ENCODE results near the gene ATAD3A.
"Not testable (repeated sequence)": the region's sequence is repeated elsewhere in the genome, so short reads cannot be mapped to it uniquely, and the experiment has no call there.

The ATAD3A gene

DNA sequence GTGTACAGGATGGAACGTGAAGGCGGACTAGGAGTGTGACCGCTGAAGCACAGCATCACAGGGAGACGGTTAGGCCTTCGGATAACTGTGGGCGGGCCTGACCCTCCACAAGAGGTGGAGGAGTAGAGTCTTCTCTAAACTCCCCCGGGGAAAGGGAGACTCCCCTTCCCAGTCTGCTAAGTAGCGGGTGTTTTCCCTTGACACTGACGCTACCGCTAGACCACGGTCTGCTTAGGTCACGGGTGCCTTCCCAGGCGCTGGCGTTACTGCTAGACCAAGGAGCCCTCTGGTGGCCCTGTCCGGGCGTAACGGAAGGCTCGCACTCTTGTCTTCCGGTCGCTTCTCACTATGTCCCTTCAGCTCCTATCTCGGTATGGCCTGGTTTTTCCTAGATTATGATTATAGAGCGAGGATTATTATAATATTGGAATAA is 6.6 kb upstream of the ATAD3A start:
- ATAC-seq, result peak; percentile 72

DNA sequence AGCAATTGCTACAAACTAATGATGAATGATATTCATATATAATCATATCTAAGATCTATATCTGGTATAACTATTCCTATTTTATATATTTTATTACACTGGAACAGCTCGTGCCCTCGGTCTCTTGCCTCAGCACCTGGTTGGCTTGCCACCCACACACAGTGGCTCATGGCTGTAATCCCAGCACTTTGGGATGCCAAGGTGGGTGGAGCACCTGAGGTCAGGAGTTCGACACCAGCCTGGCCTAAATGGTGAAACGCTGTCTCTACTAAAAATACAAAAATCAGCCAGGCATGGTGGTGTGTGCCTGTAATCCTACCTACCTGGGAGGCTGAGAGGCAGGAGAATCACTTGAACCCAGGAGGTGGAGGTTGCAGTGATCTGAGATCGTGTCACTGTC is 6.2 kb upstream of the ATAD3A start:
- ATAC-seq, result not testable (repeated sequence)

DNA sequence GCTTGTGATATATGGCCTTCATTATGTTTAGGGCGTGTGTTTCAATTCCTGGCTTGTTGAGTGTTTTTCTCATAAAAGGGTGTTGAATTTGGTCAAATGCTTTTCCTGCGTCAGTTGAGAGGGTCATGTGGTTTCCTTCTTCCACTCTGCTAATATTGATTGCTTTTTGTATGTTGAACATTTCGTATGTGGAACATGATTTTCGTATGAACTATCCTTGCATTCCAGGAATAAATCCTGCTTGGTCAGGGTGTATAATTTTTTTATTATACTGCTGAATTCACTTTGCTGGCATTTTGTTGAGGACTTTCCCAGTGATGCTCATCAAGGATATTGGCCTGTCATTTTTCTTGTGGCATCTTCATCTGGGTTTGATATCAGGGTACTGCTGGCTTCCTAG is 4.7 kb upstream of the ATAD3A start:
- no peak for TF ChIP-seq GLIS3 (CRISPR knock-in tag; IDR thresholded peaks at IDR 0.05)
- no peak for TF ChIP-seq OSR1 (CRISPR knock-in tag; IDR thresholded peaks at IDR 0.05)
- no peak for TF ChIP-seq ESRRG (CRISPR knock-in tag; IDR thresholded peaks at IDR 0.05)

GRCh38 chr1:1508775-1509464 is 3.0 kb upstream of the ATAD3A start:
- ATAC-seq, result not testable (repeated sequence)

More for the DNA sequence above, 4.7 kb upstream of the ATAD3A start:
- ATAC-seq, result no peak

- ATAC-seq, result not testable (repeated sequence)
Observed at GRCh38 chr1:1509465-1509850, 2.5 kb upstream of the ATAD3A start.

- ATAC-seq, result 0 out of 3 replicates have a peak, but pooled peaks have one; percentile 4
- TF ChIP-seq ZNF70 (CRISPR knock-in tag; IDR thresholded peaks at IDR 0.05) (peak; percentile 86), ZFP30 (CRISPR knock-in tag; IDR thresholded peaks at IDR 0.05) (no peak)
Observed at GRCh38 chr1:1510912-1511532, 940 bp upstream of the ATAD3A start.

- peak; percentile 9 for ATAC-seq
Observed at GRCh38 chr1:1512425-1512824, 463 bp downstream of the ATAD3A start.

DNA sequence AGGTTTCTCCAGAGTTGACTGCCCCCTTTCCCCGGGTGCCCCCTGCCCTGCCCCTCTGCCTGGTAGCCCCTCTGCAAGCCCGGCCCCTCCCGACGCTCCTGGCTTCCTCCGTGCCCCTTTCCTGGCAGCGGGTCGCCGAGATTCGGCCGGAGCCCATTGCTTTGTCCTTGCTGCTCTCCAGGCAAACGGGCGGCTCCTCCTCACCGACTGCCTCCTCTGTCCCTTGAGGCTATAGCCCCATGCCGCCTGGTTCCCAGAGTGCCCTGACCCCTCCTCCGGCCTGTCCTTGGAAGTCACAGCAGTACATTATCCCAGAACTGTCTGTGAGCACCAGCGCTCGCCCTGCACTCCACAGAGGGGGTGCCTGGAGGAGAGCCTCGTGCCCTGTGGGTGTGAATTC is 1.7 kb downstream of the ATAD3A start:
- ATAC-seq, result not testable (repeated sequence)

GRCh38 chr1:1514376-1514775 is 2.4 kb downstream of the ATAD3A start:
- ATAC-seq, result not testable (repeated sequence)

GRCh38 chr1:1516923-1517322 is 5.0 kb downstream of the ATAD3A start:
- ATAC-seq, result not testable (repeated sequence)

DNA sequence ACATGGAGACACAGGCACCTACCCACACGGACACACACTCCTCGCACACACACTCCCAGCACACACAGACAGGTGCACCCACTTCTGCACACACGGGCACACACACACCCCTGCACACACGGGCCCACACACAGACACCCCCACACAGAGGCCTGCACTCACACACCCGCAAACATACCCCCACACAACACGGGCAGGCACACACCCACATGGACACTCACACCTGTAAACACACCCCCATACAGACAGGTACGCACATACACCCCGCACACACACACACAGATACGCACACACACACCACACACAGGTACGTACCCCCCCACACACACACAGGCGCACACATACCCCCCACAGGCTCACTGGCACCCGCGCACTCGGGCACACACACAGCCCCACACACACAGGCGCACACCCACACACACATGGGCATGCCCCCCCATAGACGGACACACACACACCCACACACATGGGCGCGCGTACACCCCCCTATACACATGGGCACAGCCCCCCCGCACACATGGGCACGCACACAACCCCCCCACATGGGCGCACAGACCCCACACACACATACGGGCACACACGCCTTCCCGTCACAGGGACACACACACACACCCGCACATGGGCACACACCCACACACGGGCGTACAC is 6.1 kb downstream of the ATAD3A start:
- ATAC-seq, result no peak
- TF ChIP-seq ZNF565 (CRISPR knock-in tag; conservative IDR thresholded peaks at IDR 0.05; ENCODE audit: low read depth), result no peak
- TF ChIP-seq ZFP3 (CRISPR knock-in tag; IDR thresholded peaks at IDR 0.05), result no peak
- TF ChIP-seq ZNF70 (CRISPR knock-in tag; IDR thresholded peaks at IDR 0.05), result no peak
- TF ChIP-seq ZC3H10 (CRISPR knock-in tag; IDR thresholded peaks at IDR 0.05), result no peak
- no peak for TF ChIP-seq ESRRG (CRISPR knock-in tag; IDR thresholded peaks at IDR 0.05)
- TF ChIP-seq SNAI2 (CRISPR knock-in tag; IDR thresholded peaks at IDR 0.05), result no peak
- no peak for TF ChIP-seq TOX (CRISPR knock-in tag; IDR thresholded peaks at IDR 0.05; ENCODE audit: borderline replicate concordance)
- TF ChIP-seq BACH2 (CRISPR knock-in tag; IDR thresholded peaks at IDR 0.05; ENCODE audit: borderline replicate concordance), result no peak
- TF ChIP-seq PATZ1 (CRISPR knock-in tag; IDR thresholded peaks at IDR 0.05; ENCODE audit: borderline replicate concordance), result no peak

- ATAC-seq, result not testable (repeated sequence)
Observed at GRCh38 chr1:1518621-1519007, 6.7 kb downstream of the ATAD3A start.

- not testable (repeated sequence) for ATAC-seq
Observed at GRCh38 chr1:1519805-1520505, 8.0 kb downstream of the ATAD3A start.
